Thymus (tissue), 11 donors: ENCODE measurements around the gene HAUS7. TPM values are rescaled to one million over a fixed set of nuclear protein-coding genes. Genes with fewer than 3 reads are reported as not detected.
A peak's percentile ranks its signal among the peaks of the same experiment; 100 is the strongest.

Experiments used
- DNase-seq, 9 donors: peaks; one replicate each; pipeline ENCODE4 v3.0.0-alpha.2; 2013; ENCODE audit warnings: low spot score in 9 of 9, low read depth in 6 of 9, missing footprints in 1 of 9
- H3K27ac ChIP-seq, 2 donors: one replicate each; pipeline ENCODE4 v1.5.1; 2013; ENCODE audit warnings: control low read depth in 1 of 2, low read depth in 1 of 2, low read length in 1 of 2, mild to moderate bottlenecking in 1 of 2, moderate library complexity in 1 of 2
- H3K27me3 ChIP-seq, 2 donors: one replicate each; pipeline ENCODE4 v1.5.1; 2013; ENCODE audit warnings: low read length in 1 of 2; ENCODE audit not compliant: control insufficient read depth in 2 of 2, insufficient read depth in 1 of 2
- H3K36me3 ChIP-seq, 2 donors: one replicate each; pipeline ENCODE4 v1.5.1; 2013; ENCODE audit warnings: low read length in 1 of 2, mild to moderate bottlenecking in 1 of 2, moderate library complexity in 1 of 2; ENCODE audit not compliant: control insufficient read depth in 2 of 2, insufficient read depth in 2 of 2
- H3K4me1 ChIP-seq, 2 donors: one replicate each; pipeline ENCODE4 v1.5.1; 2013; ENCODE audit warnings: low read length in 2 of 2; ENCODE audit not compliant: control insufficient read depth in 2 of 2, insufficient read depth in 2 of 2
- H3K4me3 ChIP-seq, 2 donors: one replicate each; pipeline ENCODE4 v1.5.1; 2013; ENCODE audit warnings: low read length in 2 of 2, control low read depth in 1 of 2, mild to moderate bottlenecking in 1 of 2
- H3K9me3 ChIP-seq, 2 donors: one replicate each; pipeline ENCODE4 v1.5.1; 2013; ENCODE audit warnings: low read length in 1 of 2, mild to moderate bottlenecking in 1 of 2; ENCODE audit not compliant: control insufficient read depth in 2 of 2, insufficient read depth in 1 of 2
- WGBS: extraction: QIAGEN DNeasy Blood & Tissue Kit; methylation state at CpG from one replicate; pipeline ENCODE4 v1.1.7; 2013; 5-methylcytosine and 5-hydroxymethylcytosine counted together
- polyA plus RNA-seq: library from polyadenylated mRNA; stranded (reverse); fragments of 200-250 nt; gene quantifications from one replicate; pipeline ENCODE4 v1.2.3, GENCODE V29; 2013
- total RNA-seq: library from RNA; stranded (reverse); fragments of 120-200 nt; gene quantifications from one replicate; pipeline ENCODE4 v1.2.4, GENCODE V29; 2013
- donor health status: healthy.

HAUS7 gene
- total and polyA plus RNA-seq, 2 donors, result 19.1 to 47.6 TPM

- Histone ChIP-seq H3K27me3 (peaks cover 0 to 11% of the 10 kb centered on the region in 2 donors), H3K27ac (no peak overlapping the region), H3K36me3 (no peaks in the 10 kb centered on the region), H3K9me3 (no peaks in the 10 kb centered on the region), H3K4me1 (peaks cover 3 to 26% of the 10 kb centered on the region in 2 donors), H3K4me3 (no peak overlapping the region)
- DNase-seq, result no peak
- 93% methylated on average over 11 of the region's 11 CpGs for WGBS
Observed at GRCh38 chrX:153475751-153476281, 5.4 kb upstream of the HAUS7 start.

GRCh38 chrX:153475271-153475670 is 4.9 kb upstream of the HAUS7 start:
- peaks cover 3 to 26% of the 10 kb centered on the region in 2 donors for H3K4me1 ChIP-seq
- H3K36me3 ChIP-seq, result no peaks in the 10 kb centered on the region
- no peaks in the 10 kb centered on the region for H3K9me3 ChIP-seq
- H3K4me3 ChIP-seq, result no peak overlapping the region
- DNase-seq, result no peak
- WGBS, result 97% methylated on average over 7 of the region's 7 CpGs
- peaks cover 0 to 11% of the 10 kb centered on the region in 2 donors for H3K27me3 ChIP-seq
- no peak overlapping the region for H3K27ac ChIP-seq

- peaks cover 6 to 30% of the 10 kb centered on the region in 2 donors for H3K4me1 ChIP-seq
- no peak overlapping the region for H3K27ac ChIP-seq
- peak overlapping the region in 1 of 2 donors; percentile 29 for H3K4me3 ChIP-seq
- H3K27me3 ChIP-seq, result peaks cover 0 to 11% of the 10 kb centered on the region in 2 donors
- 3% methylated on average over 52 of the region's 59 CpGs for WGBS
- DNase-seq, result peak in 3 of 9 donors; percentile 30 to 56 (median 38)
- H3K36me3 ChIP-seq, result no peaks in the 10 kb centered on the region
- no peaks in the 10 kb centered on the region for H3K9me3 ChIP-seq
Observed at GRCh38 chrX:153474718-153475117, 4.3 kb upstream of the HAUS7 start.

- peaks cover 9 to 33% of the 10 kb centered on the region in 2 donors for H3K4me1 ChIP-seq
- 83% methylated on average over 10 of the region's 10 CpGs for WGBS
- H3K4me3 ChIP-seq, result no peak overlapping the region
- DNase-seq, result peak in 1 of 9 donors; percentile 23
- no peaks in the 10 kb centered on the region for H3K36me3 ChIP-seq
- peaks cover 0 to 11% of the 10 kb centered on the region in 2 donors for H3K27me3 ChIP-seq
- no peaks in the 10 kb centered on the region for H3K9me3 ChIP-seq
- H3K27ac ChIP-seq, result no peak overlapping the region
Observed at GRCh38 chrX:153474266-153474665, 3.9 kb upstream of the HAUS7 start.

GRCh38 chrX:153473126-153473525 is 2.8 kb upstream of the HAUS7 start:
- peaks cover 0 to 4% of the 10 kb centered on the region in 2 donors for H3K36me3 ChIP-seq
- H3K4me1 ChIP-seq, result peaks cover 9 to 37% of the 10 kb centered on the region in 2 donors
- H3K4me3 ChIP-seq, result no peak overlapping the region
- DNase-seq, result no peak
- no peaks in the 10 kb centered on the region for H3K9me3 ChIP-seq
- WGBS, result 92% methylated on average over 10 of the region's 10 CpGs
- no peak overlapping the region for H3K27ac ChIP-seq
- H3K27me3 ChIP-seq, result peaks cover 0 to 11% of the 10 kb centered on the region in 2 donors

GRCh38 chrX:153471663-153472280 is 1.4 kb upstream of the HAUS7 start:
- Histone ChIP-seq H3K4me1 (peaks cover 9 to 35% of the 10 kb centered on the region in 2 donors), H3K36me3 (peaks cover 0 to 4% of the 10 kb centered on the region in 2 donors), H3K4me3 (no peak overlapping the region), H3K27ac (no peak overlapping the region), H3K9me3 (no peaks in the 10 kb centered on the region), H3K27me3 (peaks cover 0 to 11% of the 10 kb centered on the region in 2 donors)
- no peak for DNase-seq
- WGBS, result 94% methylated on average over 11 of the region's 11 CpGs

GRCh38 chrX:153469811-153470410 is 465 bp downstream of the HAUS7 start:
- Histone ChIP-seq H3K36me3 (peaks cover 0 to 5% of the 10 kb centered on the region in 2 donors), H3K27ac (peak overlapping the region; percentile 18 to 32), H3K4me1 (peaks cover 7 to 27% of the 10 kb centered on the region in 2 donors), H3K4me3 (peak overlapping the region; percentile 55 to 63), H3K9me3 (no peaks in the 10 kb centered on the region), H3K27me3 (peaks cover 0 to 2% of the 10 kb centered on the region in 2 donors)
- WGBS, result 1% methylated on average over 32 of the region's 32 CpGs
- peak in 2 of 9 donors; percentile 15 to 16 for DNase-seq

- H3K27me3 ChIP-seq, result no peaks in the 10 kb centered on the region
- H3K4me1 ChIP-seq, result peaks cover 5 to 18% of the 10 kb centered on the region in 2 donors
- no peak overlapping the region for H3K27ac ChIP-seq
- H3K4me3 ChIP-seq, result no peak overlapping the region
- no peak for DNase-seq
- H3K36me3 ChIP-seq, result peaks cover 7 to 12% of the 10 kb centered on the region in 2 donors
- over 99% methylated on average over 12 of the region's 12 CpGs for WGBS
- no peaks in the 10 kb centered on the region for H3K9me3 ChIP-seq
Observed at GRCh38 chrX:153468008-153468580, 2.3 kb downstream of the HAUS7 start.
